Smooth muscle cell (in vitro differentiated cells): Measurements from ENCODE around the gene CRYBA2. TPM values are rescaled to one million over a fixed set of nuclear protein-coding genes. Genes with fewer than 3 reads are reported as not detected.
A peak's percentile ranks its signal among the peaks of the same experiment; 100 is the strongest.

Experiments used
- DNase-seq: peaks from one replicate; lab custom pipeline; 2025; ENCODE audit not compliant: unreplicated experiment; lab: John Stamatoyannopoulos, UW
- H2AFZ ChIP-seq: fragments of 200-600 bp; sonication (generic); 2 replicates; pipeline ENCODE4 v1.6.0; 2016; ENCODE audit warnings: antibody characterized with exemption, low read depth, mild to moderate bottlenecking
- H3F3A ChIP-seq: fragments of 200-600 bp; sonication (generic); 2 replicates; pipeline ENCODE4 v1.6.0; 2017; ENCODE audit warnings: antibody characterized with exemption, low read depth
- H3K27ac ChIP-seq: fragments of 200-600 bp; sonication (generic); 2 replicates; pipeline ENCODE4 v1.5.1; 2016; ENCODE audit warnings: low read depth, mild to moderate bottlenecking
- H3K27me3 ChIP-seq: fragments of 200-600 bp; sonication (generic); 2 replicates; pipeline ENCODE4 v1.6.1; 2016; ENCODE audit warnings: low read depth, mild to moderate bottlenecking
- H3K36me3 ChIP-seq: fragments of 200-600 bp; sonication (generic); 2 replicates; pipeline ENCODE4 v1.5.1; 2016; ENCODE audit warnings: low read depth
- H3K4me1 ChIP-seq: fragments of 200-600 bp; sonication (generic); 2 replicates; pipeline ENCODE4 v1.5.1; 2016; ENCODE audit warnings: low read depth
- H3K4me2 ChIP-seq: fragments of 200-600 bp; sonication (generic); 2 replicates; pipeline ENCODE4 v1.6.0; 2016; ENCODE audit warnings: mild to moderate bottlenecking
- H3K4me3 ChIP-seq: fragments of 200-600 bp; sonication (generic); 2 replicates; pipeline ENCODE4 v1.5.1; 2016; ENCODE audit warnings: mild to moderate bottlenecking
- H3K79me2 ChIP-seq: fragments of 200-600 bp; sonication (generic); 2 replicates; pipeline ENCODE4 v1.6.0; 2016; ENCODE audit warnings: low read depth, mild to moderate bottlenecking
- H3K9ac ChIP-seq: fragments of 200-600 bp; sonication (generic); 2 replicates; pipeline ENCODE4 v1.6.0; 2016; ENCODE audit warnings: low read depth
- H3K9me3 ChIP-seq: fragments of 200-600 bp; sonication (generic); replicated peaks from 2 replicates; pipeline ENCODE4 v1.5.1; 2016; ENCODE audit warnings: low read depth
- H4K20me1 ChIP-seq: fragments of 200-600 bp; sonication (generic); 2 replicates; pipeline ENCODE4 v1.6.0; 2016; ENCODE audit warnings: low read depth
- CTCF ChIP-seq: fragments of 200-600 bp; sonication (generic); IDR thresholded peaks from 2 replicates; pipeline ENCODE4 v1.5.1; 2017; ENCODE audit warnings: borderline replicate concordance, mild to moderate bottlenecking, antibody characterized with exemption; ENCODE audit not compliant: insufficient read depth, poor library complexity, severe bottlenecking
- WGBS: methylation state at CpG from one replicate; pipeline ENCODE4 v1.1.7; 2016; ENCODE audit warnings: low lambda C conversion rate; 5-methylcytosine and 5-hydroxymethylcytosine counted together
- polyA plus RNA-seq: library from polyadenylated mRNA; unstranded; fragments of >200 nt; fragmentation: Nextera tagmentation; extraction: Ambion mirVana; gene quantifications from 2 replicates; pipeline ENCODE4 v1.2.1, GENCODE V29; 2016
- total RNA-seq: library from RNA; depleted of rRNA; stranded (reverse); fragments of >200 nt; gene quantifications from 2 replicates; pipeline ENCODE4 v1.2.3, GENCODE V29; 2014

Gene CRYBA2
- total and polyA plus RNA-seq, 2 experiments from 2014 or later: not detected

GRCh38 chr2:218975060-218975777 lies 18.0 kb downstream of the CRYBA2 start:
- H3K27me3 ChIP-seq: peaks cover 87% of the 10 kb centered on the region
- DNase-seq: no peak
- no peaks in the 10 kb centered on the region for H3K9me3 ChIP-seq
- H3K36me3 ChIP-seq: no peaks in the 10 kb centered on the region
- no peaks in the 10 kb centered on the region for H3K4me1 ChIP-seq
- no peak overlapping the region for H3K4me3 ChIP-seq
- no peak overlapping the region for H3K9ac ChIP-seq
- WGBS: 65% methylated on average over 4 of the region's 4 CpGs
- no peak overlapping the region for H3K4me2 ChIP-seq
- H3K27ac ChIP-seq: no peak overlapping the region
- no peaks in the 10 kb centered on the region for H3F3A ChIP-seq
- no peak for TF ChIP-seq CTCF
- no peaks in the 10 kb centered on the region for H3K79me2 ChIP-seq
- no peak overlapping the region for H2AFZ ChIP-seq
- no peaks in the 10 kb centered on the region for H4K20me1 ChIP-seq

- no peak overlapping the region for H2AFZ ChIP-seq
- no peaks in the 10 kb centered on the region for H4K20me1 ChIP-seq
- H3K27me3 ChIP-seq: peaks cover 69% of the 10 kb centered on the region
- no peak overlapping the region for H3K4me2 ChIP-seq
- no peak for DNase-seq
- H3K4me1 ChIP-seq: no peaks in the 10 kb centered on the region
- no peak for TF ChIP-seq CTCF
- H3K36me3 ChIP-seq: no peaks in the 10 kb centered on the region
- H3F3A ChIP-seq: no peaks in the 10 kb centered on the region
- H3K79me2 ChIP-seq: no peaks in the 10 kb centered on the region
- H3K4me3 ChIP-seq: no peak overlapping the region
- H3K9ac ChIP-seq: no peak overlapping the region
- no peaks in the 10 kb centered on the region for H3K9me3 ChIP-seq
- H3K27ac ChIP-seq: no peak overlapping the region
- 29% methylated on average over 1 of the region's 1 CpG for WGBS
Observed at GRCh38 chr2:218970894-218971293, 22.3 kb downstream of the CRYBA2 start.

GRCh38 chr2:218964041-218964771 lies 29.0 kb downstream of the CRYBA2 start:
- H3K79me2 ChIP-seq: no peaks in the 10 kb centered on the region
- H3F3A ChIP-seq: peaks cover 6% of the 10 kb centered on the region
- H3K4me1 ChIP-seq: peaks cover 19% of the 10 kb centered on the region
- H3K4me3 ChIP-seq: no peak overlapping the region
- H3K36me3 ChIP-seq: no peaks in the 10 kb centered on the region
- no peak overlapping the region for H2AFZ ChIP-seq
- peak overlapping the region; percentile 81 for H3K27ac ChIP-seq
- H4K20me1 ChIP-seq: no peaks in the 10 kb centered on the region
- no peak for DNase-seq
- peak overlapping the region; percentile 63 for H3K9ac ChIP-seq
- TF ChIP-seq CTCF: no peak
- WGBS: 46% methylated on average over 5 of the region's 5 CpGs
- H3K9me3 ChIP-seq: no peaks in the 10 kb centered on the region
- H3K4me2 ChIP-seq: peak overlapping the region; percentile 79
- H3K27me3 ChIP-seq: peaks cover 49% of the 10 kb centered on the region

GRCh38 chr2:218963601-218964000 lies 29.6 kb downstream of the CRYBA2 start:
- Histone ChIP-seq H4K20me1 (no peaks in the 10 kb centered on the region), H3K27me3 (peaks cover 51% of the 10 kb centered on the region), H3K79me2 (no peaks in the 10 kb centered on the region), H3K9ac (peak overlapping the region; percentile 63), H3K36me3 (no peaks in the 10 kb centered on the region), H3K4me2 (peak overlapping the region; percentile 79), H2AFZ (no peak overlapping the region), H3K4me3 (no peak overlapping the region), H3K9me3 (no peaks in the 10 kb centered on the region), H3F3A (peaks cover 6% of the 10 kb centered on the region), H3K27ac (peak overlapping the region; percentile 81), H3K4me1 (peaks cover 19% of the 10 kb centered on the region)
- no peak for DNase-seq
- WGBS: 28% methylated on average over 5 of the region's 5 CpGs
- no peak for TF ChIP-seq CTCF
